HG02981 (cell line): ENCODE data around the gene BNC2.
"Not testable (repeated sequence)": the region's sequence is repeated elsewhere in the genome, so short reads cannot be mapped to it uniquely, and the experiment has no call there.

ENCODE experiments used
- ATAC-seq: cut with Tn5 transposase; IDR thresholded peaks from one replicate; pipeline ENCODE4 v1.9.1; 2021; ENCODE audit warnings: mild to moderate bottlenecking, moderate library complexity; ENCODE audit not compliant: unreplicated experiment

The BNC2 gene

DNA sequence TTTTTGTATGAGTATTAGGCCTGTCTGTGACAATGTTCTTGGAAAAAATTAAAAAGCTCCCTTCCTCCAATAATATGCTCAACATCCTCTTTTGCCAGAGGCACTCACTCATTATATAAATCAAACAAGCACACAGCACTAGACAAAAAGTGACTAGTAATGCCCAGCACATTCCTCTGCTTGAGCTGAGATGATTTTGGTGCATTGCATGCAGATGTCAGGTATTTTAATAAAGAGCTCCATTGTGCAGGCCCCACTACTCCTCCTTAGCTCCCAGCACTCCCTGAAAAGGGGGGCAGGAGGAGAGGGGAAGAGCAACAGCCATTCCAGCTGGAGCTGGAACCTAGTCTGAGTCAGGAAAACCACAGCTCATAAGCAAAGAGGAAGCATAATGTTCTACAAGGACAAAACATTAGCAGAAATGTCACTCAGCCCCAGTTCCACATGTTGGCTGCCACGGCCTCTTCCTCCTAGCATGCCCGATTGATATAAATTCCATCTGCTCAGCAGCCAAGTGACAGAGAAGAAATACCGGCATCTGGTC lies 348.5 kb downstream of the BNC2 start:
- no peak for ATAC-seq

DNA sequence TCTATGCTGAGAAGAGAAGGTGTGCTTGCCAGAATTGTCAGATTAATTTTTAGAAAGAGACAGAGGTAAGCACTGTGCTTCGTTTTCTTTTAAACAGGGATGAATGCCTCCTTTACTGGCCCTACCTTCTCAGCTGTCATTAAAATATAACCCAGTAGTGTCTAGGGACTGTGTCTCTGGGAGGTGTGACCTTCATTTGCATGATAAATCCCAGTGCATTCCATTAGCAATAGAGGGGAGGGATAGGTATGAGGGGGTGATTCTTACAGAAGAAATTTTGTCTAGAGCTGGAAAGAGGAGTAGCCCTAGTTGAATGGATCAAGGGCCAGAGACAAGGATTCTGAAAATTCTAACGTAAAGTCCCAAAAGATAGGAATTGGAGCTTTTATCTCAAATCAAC lies 351.5 kb downstream of the BNC2 start:
- no peak for ATAC-seq

DNA sequence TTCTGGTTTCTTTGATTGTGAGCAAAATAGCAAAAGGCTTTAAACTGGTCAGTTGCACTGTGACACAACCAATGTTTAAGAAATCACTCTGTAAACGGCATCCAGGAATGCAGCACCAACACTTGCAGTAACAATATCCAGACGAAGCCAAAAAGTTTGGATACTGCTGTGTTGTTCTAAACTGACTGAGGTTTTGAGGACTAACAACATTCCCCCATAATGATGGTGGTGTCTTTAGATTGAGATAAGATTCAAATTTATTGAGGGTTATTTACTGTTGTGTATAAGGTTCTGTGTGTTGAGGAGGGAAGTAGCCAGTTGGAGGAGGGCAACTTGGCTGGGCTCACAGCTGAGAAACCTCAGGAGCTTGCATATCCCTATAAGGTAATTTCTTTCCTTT lies 353.6 kb downstream of the BNC2 start:
- ATAC-seq: no peak

DNA sequence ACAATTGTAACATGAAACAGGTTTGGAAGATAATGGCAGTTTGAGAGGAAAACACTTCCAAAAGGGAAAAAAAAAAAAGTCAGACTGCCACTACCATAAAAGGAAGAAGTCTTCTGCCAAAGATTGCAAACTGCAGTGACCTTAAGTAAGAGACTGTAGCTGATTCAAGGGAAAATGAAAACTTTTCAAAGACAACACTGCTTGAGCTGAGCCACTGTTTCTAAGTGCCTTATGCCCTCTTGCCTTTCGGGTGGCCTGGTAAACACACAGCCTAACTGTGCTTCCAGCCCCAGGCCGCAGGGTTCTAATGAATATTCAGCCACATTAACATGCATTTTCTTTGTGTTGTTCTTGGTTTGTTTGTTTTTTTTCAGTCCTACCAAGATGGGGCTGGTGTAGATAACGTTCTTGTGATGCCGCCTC lies 354.6 kb downstream of the BNC2 start:
- no peak for ATAC-seq

DNA sequence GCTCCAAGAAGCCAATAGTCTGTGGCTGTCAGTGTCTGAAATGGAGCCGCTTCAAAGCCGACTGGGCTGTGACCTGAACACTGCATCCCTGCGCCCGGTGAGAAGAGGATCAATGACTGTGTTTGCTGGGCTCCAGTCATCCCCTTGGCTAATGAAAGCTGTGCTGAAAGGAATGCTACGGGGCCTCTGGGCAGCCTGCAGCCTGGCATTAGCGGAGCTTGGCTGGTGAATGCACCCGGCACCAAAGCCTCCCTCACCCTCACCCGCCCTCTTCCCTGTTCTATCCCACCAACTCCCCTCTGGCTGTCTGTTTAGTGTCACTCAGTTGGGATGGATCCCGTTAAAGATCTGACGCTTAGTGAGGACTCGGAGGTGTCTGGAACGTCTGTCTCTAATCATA lies 355.3 kb downstream of the BNC2 start:
- no peak for ATAC-seq

DNA sequence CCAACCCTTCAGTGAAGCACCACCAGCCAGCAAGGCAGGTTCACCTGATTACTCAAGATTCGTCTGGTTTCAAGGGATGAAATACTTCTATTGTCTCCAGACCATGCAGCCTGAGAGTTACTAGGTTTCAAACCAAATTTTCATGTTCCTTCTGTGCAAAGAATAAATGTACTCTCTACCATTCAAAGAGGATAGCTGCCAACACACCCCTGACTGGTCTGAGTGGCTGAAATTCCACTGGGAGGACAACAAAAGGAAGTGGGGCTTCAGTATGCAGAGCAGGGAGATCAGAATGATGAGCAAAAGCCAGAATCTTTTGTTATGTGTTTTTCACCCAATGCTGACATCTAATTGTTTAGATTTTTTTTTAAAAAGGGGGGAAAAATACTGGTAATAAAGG lies 356.3 kb downstream of the BNC2 start:
- ATAC-seq: no peak

DNA sequence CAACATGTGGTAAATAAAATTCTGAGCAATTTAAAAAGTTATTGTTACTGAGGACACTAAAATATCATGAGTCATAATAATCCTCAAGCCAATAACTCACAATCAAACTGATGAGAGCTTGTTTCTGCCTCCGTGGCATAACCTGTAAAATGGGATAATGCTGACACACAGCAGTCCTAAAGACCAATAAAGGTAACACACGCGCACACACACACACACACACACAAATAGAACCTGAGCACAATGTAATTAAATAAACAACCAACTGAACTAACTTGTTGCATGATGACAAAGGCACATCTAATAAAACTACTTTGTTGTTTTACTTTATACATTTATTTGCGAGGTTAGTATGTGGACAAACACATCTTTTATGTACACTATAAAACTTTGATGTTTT lies 358.2 kb downstream of the BNC2 start:
- no peak for ATAC-seq

DNA sequence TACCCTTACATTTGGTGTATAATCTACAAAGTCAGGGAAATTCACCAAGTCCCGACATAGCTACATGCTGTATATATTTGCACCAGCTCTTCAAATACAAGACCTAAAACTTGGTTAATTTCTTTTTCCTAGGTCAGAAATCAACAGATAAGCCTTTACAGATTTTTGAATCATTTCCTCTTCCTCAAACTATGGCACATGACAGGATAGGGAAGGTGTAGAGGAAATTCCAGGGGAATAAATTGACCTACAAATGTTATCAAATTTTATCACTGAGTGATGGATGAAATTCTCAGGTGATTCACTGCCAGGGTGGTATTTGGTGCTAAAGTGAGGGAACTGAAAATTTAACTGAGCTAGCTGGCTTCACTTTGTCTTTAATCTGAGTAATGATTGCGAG lies 360.0 kb downstream of the BNC2 start:
- ATAC-seq: no peak

DNA sequence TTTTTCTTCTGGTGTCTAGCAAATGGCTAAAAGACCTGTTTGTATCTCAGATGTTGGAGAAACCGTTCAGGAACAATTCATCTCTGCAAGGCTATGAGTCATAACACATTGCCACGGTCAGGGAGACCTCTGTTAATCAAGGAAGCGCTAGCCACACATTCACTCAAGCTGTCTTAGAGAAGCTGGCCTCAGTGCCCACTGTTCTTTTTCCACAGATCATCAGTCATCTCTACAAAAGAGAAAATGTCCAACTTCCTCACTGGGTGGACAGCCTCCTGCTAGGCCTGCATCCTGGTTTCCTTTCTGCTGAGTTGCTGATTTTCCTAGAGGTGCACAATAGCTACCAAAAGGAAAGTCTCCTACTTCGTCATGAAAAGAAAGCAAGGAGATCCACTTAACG lies 360.5 kb downstream of the BNC2 start:
- ATAC-seq: no peak

DNA sequence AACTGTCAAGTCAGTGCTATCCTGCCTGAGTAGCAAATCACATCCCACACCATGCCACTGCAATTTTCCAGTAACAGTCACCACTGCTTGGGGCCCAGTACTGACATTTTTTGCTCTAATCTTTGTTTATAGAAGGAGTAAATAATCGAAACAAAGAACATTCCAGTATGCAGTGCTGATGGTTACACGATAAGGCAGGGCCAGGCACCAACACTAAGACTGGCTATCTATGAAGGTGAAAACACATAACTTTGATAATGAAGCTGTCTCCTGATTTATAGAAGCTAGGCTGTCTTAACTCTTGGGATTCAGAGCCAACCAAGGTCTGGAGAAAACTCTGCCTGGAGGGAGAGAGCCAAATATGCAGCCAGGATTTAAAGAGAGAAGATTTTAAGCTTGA lies 365.3 kb downstream of the BNC2 start:
- ATAC-seq: no peak

DNA sequence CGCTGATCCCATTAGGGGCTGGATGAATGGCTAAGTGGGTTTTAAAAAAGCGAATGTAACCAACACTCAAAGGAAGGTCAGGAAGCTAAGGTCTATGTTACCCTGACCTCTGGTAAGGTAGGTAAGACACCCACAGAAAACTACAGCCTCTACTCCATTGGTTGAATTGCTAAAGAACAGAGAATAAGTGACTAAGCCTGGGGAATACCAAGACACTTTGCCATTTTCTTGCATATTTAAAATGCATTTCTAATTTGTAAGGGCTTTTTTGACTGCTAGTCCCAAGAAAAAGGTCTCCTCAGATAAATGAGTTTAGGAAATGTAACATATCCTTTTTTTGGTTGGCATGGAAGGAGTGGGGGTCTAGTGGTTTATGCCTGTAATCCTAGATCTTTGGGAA lies 368.7 kb downstream of the BNC2 start:
- ATAC-seq: no peak

DNA sequence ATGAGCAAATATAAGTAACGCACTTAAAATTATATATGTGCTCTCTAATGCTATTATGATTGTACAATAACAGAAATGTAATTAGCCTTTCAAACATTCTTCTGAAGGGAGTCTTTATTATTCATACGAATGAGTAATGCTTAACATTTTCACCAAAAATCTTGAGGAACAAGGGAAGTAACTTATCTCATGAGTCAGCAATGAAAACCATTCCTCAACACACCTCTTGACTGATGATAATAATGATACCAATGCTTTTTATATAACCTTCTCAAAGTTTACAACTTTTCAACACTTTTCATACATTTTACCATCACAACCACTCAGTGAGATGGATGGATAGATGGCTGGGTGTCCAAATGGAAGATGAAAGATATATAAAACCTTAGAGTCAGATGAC lies 369.3 kb downstream of the BNC2 start:
- no peak for ATAC-seq

DNA sequence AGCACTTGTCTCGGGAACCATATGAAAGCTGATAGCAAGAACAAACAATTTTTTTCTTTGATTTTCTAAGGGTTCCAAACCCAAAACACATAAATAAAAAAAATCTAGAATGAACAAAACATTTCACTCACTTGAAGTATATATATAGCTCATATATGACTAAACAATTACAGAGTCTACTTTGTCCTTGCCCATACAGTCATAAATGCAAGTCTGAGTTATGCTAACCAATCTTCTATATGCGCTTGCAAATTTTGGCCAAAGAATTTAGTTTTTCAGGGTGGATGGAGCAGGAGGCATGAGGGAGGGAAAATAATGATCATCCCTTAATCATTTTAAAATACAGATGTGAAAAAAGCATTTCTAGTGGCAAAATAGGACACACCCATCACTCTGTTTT lies 370.1 kb downstream of the BNC2 start:
- ATAC-seq: no peak

DNA sequence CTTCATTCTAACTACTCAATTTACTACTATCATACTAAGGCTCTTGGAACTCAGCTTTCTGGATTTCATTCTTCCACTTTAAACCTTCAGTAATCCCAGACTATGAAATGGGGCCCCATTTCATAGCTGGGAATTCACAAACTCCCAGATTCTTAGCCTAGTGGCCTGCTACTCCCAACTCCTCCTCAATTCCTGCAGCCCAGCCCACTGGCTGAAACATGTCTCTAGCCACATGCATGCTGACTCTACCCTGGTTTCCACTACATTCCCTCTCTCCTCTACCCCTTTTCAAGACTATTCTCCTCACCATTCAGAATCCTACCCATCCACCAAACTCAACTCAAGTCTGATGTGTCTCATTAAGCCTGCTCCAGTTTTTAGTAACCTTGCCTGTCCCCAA lies 370.6 kb downstream of the BNC2 start:
- ATAC-seq: no peak

DNA sequence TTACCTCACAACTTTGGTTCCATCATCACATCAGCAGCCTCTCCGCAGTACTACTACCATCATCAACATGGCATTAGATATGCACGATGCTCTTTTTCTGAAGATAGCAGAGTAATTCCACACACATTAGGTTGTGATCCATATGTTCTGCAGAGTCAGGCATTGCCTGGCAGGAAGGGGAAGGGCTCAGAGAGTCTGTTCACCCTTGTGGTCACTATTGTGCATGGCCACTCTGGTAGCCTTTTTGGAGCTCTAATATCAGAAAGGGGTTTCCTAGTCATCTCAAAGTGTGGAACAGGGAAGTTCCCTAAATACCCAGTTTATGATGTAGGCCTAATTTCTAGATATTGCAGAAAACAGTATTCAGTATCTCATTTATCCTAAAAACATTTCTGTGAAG lies 373.6 kb downstream of the BNC2 start:
- ATAC-seq: no peak

DNA sequence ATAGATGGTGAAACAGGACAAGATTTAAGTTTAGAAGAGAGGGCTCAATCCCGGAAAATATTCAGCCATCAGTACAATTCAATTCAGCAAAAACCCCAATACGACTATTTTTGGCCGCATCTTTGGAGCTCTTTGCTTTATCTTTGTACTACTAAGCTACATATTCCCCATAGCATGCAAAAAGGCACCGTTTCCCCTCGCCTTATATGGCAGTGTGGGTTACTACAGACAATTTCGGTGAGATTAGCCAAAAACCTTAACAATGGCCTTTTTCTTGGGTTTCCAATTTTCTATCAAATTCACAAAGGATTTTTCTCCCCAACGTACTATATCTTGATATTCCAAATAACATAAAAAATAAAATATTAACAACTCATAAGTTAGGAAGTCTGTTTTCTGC lies 382.6 kb downstream of the BNC2 start:
- ATAC-seq: no peak

DNA sequence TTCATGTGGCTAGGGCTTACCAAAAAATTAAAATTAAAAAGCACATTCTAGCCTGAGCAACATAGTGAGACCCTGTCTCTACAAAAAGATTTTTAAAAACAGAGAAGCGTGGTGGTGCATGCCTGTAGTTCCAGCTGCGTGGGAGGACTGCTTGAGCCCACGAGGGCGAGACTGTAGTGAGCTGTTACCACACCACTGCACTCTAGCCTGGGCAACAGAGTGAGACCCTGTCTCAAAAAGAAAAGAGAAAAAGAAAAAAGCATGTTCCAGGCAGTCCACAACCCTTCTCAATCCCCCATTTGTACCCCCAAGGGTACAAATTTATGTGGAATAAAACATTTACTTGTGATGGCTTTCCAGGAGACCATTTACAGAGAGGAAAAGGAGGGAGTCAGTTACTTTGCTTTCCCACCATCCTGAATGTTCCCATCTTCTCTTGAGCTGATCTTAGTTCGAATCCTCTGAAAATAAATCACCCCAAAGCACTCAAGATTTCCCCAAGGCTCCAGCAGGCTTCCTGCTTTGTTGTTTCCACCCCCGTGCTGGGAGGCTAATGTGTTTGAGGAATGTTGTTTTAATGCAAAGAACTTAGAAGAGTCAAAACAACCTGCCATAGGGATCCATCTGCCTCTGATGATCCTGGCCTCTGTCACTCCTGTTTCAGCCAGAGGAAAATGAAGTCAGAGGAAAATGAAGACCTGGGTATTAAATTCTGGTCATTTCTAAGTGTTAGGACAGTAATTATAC lies 384.7 kb downstream of the BNC2 start:
- no peak for ATAC-seq

DNA sequence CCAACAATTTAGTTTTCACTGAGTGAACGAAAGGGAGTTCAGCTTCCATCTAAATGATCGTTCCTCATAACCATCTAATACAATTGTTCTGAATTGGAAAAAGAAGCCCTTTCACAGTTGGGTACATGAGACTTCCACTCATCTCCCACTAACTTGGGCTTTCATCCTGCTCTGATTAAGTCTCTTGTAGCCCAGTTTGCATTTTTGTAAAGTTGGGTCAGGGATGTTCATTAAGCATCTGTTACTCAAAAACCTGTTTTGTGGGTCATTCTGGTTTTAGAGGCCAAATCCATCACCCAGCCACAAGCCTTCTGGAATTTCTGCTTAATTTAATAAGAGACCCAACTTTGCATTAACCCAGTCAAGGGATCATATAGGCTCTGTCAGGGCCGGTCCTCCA lies 385.3 kb downstream of the BNC2 start:
- no peak for ATAC-seq

DNA sequence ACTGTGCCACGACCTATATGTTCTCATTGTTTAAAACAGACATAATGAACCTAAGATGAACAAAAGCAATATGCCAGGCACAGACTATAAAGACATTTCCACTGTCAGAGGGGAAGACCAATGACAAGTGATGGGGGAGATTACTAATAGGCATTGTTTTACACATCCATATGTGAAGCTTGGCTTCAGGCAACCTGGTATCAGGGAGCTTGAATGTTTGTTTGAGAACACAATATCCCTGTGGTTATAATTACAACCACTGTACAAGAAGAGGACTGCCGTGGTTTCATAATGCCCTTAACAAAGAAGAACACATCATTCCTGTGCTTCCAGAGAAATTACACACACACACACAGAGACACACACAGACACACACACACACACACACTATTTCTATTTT lies 385.7 kb downstream of the BNC2 start:
- ATAC-seq: no peak

DNA sequence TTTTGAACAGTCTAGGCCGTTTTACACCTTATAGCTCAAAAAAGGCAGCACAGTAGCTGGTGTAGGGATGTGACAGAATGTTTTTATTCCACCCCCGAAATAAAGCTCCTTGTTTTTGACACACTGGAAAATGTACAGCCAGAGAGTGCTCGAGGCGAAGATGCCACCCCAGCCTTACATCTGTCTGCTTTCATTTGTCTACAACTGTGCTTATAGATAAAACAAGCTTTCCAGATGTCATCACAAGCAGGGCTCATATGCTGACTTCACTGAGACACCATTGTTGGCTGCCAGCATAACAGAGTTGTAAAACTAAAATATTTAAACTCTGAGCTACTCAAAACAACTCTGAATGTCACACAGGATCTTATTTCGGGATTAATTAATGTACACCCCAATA lies 386.3 kb downstream of the BNC2 start:
- ATAC-seq: no peak

DNA sequence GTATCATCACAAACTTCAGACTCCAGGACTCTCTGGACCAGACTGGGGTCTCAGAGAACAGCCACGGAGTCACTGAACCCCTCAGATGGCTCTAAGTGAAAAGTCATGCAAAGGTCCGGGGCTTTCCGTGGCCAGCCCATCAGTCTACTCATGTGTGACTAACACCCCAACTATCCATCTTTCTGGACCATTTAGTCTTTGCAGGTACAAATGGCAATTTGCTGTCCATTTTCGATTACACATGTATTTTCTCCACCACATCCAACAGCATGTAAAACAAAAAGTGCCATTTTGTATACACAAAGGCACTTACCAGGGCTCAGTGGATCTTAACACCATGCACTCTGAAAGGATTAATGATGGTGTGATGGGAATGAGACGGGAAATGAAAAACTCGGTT lies 387.7 kb downstream of the BNC2 start:
- no peak for ATAC-seq

DNA sequence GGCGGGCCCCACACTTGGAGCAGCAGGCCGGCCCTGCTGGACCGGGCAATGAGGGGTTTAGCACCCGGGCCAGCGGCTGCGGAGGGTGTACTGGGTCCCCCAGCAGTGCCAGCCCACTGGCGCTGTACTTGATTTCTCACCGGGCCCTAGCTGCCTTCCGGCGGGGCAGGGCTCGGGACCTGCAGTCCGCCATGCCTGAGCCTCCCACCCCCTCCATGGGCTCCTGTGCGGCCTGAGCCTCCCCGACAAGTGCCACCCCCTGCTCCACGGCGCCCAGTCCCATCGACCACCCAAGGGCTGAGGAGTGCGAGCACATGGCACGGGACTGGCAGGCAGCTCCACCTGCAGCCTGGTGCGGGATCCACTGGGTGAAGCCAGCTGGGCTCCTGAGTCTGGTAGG lies 389.9 kb downstream of the BNC2 start:
- ATAC-seq: not testable (repeated sequence)

DNA sequence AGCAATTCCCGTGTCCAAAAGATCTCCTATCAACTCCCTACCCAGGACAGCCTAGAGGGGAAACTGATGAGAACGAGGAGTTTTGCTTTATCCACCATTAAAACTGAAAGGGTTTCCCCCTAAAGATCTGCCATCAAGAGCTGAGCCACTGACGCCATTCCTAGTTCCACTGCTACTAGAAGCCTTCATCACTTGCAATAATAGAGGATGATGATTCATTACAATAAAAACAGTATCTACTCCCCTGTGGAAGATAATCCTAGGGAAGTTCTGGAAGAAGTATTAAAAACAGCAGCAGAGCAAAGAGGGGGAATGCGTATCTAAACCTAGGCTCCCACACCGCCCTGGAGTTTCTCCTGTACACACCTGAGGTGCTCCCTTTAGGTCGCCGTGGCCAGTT lies 394.5 kb downstream of the BNC2 start:
- no peak for ATAC-seq
